Ascending aorta (tissue), 2 donors: ENCODE measurements around the gene ZBTB34. TPM values are rescaled to one million over a fixed set of nuclear protein-coding genes. Genes with fewer than 3 reads are reported as not detected.

Experiments used
- DNase-seq, 2 donors: peaks; one replicate each; pipeline ENCODE4 v3.0.0-alpha.2; 2019; ENCODE audit warnings: low spot score in 2 of 2
- H3K27ac ChIP-seq, 2 donors: fragments of 200-600 bp; sonication (generic); one replicate each; pipeline ENCODE4 v1.5.1; 2016 to 2017; ENCODE audit warnings: mild to moderate bottlenecking in 1 of 2
- H3K27me3 ChIP-seq: fragments of 200-600 bp; sonication (generic); one replicate; pipeline ENCODE4 v1.5.1; 2017
- H3K36me3 ChIP-seq, 2 donors: fragments of 200-600 bp; sonication (generic); one replicate each; pipeline ENCODE4 v1.5.1; 2016
- H3K4me1 ChIP-seq, 2 donors: fragments of 200-600 bp; sonication (generic); one replicate each; pipeline ENCODE4 v1.5.1; 2016 to 2017; ENCODE audit warnings: mild to moderate bottlenecking in 1 of 2
- H3K4me3 ChIP-seq, 2 donors: fragments of 200-600 bp; sonication (generic); one replicate each; pipeline ENCODE4 v1.5.1; 2016 to 2017; ENCODE audit warnings: mild to moderate bottlenecking in 1 of 2
- H3K9me3 ChIP-seq, 2 donors: fragments of 200-600 bp; sonication (generic); one replicate each; pipeline ENCODE4 v1.5.1; 2016
- intact Hi-C: fragments of 100-400 bp; cut with DNase I; formaldehyde crosslinking; loops from one replicate; pipeline ENCODE4 v1.15.1; 2023
- total RNA-seq: library from RNA; depleted of rRNA; stranded (reverse); fragments of >200 nt; gene quantifications from one replicate; pipeline ENCODE4 v1.1.0, GENCODE V29; 2016
- TF ChIP-seq, protein P1 (sequence below), 3 experiments: fragments of 200-600 bp in 2 of 3; fragments of 450-650 bp in 1 of 3; sonication (generic) in 2 of 3; IDR thresholded peaks; one replicate each; pipeline ENCODE4 v1.5.1; 2016 to 2019; ENCODE audit warnings: antibody characterized with exemption in 3 of 3, mild to moderate bottlenecking in 1 of 3, moderate library complexity in 1 of 3

The ZBTB34 gene
- total RNA-seq, 1 donor from 2014 or later = 8.9 TPM

DNA sequence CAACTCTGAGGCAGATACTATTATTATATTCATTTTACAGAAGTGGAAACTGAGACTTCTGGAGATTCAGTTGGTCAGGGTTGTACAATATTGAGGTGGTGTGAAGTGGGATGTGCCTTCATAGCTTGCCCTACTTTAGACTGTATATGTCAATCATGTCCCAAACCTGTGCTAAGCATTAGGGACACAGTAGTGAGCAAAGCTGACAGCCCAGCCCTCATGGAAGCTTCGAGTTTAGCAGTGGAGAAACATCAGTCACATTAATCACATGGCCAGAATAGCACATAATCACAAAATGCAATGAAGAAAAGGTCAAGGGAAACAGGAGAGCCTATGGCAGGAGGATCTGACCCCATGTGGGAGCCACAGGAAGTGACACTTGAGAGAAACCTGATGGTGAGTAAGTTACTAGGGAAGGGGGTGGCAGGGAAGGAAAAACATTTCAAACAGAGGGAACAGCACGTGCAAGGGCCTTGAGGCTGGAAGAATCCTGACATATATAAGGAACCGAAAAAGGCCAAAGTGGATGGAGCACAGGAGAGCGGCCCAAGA, 33.7 kb downstream of the ZBTB34 start:
- H3K36me3 ChIP-seq = no peaks in the 10 kb centered on the region
- TF ChIP-seq, protein P1, sequence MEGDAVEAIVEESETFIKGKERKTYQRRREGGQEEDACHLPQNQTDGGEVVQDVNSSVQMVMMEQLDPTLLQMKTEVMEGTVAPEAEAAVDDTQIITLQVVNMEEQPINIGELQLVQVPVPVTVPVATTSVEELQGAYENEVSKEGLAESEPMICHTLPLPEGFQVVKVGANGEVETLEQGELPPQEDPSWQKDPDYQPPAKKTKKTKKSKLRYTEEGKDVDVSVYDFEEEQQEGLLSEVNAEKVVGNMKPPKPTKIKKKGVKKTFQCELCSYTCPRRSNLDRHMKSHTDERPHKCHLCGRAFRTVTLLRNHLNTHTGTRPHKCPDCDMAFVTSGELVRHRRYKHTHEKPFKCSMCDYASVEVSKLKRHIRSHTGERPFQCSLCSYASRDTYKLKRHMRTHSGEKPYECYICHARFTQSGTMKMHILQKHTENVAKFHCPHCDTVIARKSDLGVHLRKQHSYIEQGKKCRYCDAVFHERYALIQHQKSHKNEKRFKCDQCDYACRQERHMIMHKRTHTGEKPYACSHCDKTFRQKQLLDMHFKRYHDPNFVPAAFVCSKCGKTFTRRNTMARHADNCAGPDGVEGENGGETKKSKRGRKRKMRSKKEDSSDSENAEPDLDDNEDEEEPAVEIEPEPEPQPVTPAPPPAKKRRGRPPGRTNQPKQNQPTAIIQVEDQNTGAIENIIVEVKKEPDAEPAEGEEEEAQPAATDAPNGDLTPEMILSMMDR (IDR thresholded peaks at IDR 0.05) = no peak
- H3K9me3 ChIP-seq = no peaks in the 10 kb centered on the region
- intact Hi-C loops = no loop called here
- no peaks in the 10 kb centered on the region for H3K4me1 ChIP-seq
- no peak overlapping the region for H3K4me3 ChIP-seq
- no peak overlapping the region for H3K27ac ChIP-seq
- DNase-seq = no peak
- no peaks in the 10 kb centered on the region for H3K27me3 ChIP-seq

DNA sequence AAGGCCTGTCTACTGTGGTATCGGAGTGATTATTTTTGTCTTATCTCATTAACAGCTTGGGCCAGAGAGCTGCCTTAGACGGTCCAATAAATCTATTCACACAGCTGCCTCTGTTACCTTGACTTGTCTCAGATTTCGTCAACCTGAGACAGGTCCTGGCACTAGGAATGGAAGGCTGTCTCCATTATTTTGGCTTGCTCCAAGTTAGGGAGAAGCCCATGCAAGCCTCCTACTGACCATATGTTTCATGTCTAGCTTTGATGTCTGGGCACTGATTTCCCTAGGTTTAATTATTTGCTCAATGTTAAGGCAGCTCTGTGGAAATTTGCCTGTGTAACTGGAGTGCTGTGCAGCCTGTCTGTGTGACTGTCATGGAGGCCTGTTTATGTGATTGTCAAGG, 41.8 kb downstream of the ZBTB34 start:
- intact Hi-C loops = no loop called here
- H3K36me3 ChIP-seq = no peaks in the 10 kb centered on the region
- no peak for DNase-seq
- no peaks in the 10 kb centered on the region for H3K27me3 ChIP-seq
- H3K27ac ChIP-seq = no peak overlapping the region
- no peak overlapping the region for H3K4me3 ChIP-seq
- no peaks in the 10 kb centered on the region for H3K9me3 ChIP-seq
- TF ChIP-seq, protein P1 (IDR thresholded peaks at IDR 0.05) = no peak
- no peaks in the 10 kb centered on the region for H3K4me1 ChIP-seq

DNA sequence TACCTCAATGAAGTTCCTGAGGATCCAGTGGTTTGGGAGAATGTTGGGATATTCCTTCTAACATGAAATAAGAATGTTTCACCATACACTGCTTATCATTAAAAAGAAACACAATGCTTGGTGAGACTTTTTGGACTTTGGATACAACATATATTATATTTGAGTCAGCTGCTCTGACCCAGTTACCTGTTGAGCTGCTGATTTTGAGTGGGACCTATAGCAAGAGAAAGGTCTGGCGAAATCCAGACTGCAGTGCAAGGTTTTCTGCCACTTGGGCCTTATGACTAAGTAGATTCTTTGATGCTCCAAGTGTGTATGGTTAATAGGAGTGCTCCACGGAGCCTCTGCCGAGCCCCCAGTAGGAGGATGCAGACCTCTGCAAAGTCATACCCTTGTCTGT, 44.1 kb downstream of the ZBTB34 start:
- no peaks in the 10 kb centered on the region for H3K27me3 ChIP-seq
- no peak overlapping the region for H3K27ac ChIP-seq
- TF ChIP-seq, protein P1 (IDR thresholded peaks at IDR 0.05) = no peak
- intact Hi-C loops = no loop called here
- no peaks in the 10 kb centered on the region for H3K9me3 ChIP-seq
- H3K4me3 ChIP-seq = no peak overlapping the region
- H3K36me3 ChIP-seq = no peaks in the 10 kb centered on the region
- no peaks in the 10 kb centered on the region for H3K4me1 ChIP-seq
- DNase-seq = no peak

DNA sequence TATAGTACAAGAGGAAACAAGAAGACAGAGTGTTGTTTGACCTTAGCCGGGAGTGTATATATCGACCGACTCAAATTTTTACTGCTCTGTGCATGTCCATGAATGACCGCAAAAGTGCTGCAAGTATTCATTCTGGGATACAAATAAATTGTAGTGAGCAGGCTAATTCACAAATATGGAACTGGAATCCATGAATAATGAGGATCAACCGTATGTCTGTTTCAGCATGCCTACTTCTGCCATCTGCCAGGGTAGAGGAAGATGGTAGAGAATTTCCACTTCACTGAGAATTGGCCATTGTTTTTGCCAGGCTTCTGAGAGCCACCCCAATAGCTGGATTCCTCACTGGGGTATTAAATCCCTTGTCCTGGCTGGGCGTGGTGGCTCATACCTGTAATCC, 45.7 kb downstream of the ZBTB34 start:
- Histone ChIP-seq H3K4me3 (no peak overlapping the region), H3K27me3 (no peaks in the 10 kb centered on the region), H3K27ac (no peak overlapping the region), H3K9me3 (no peaks in the 10 kb centered on the region), H3K36me3 (no peaks in the 10 kb centered on the region), H3K4me1 (no peaks in the 10 kb centered on the region)
- DNase-seq = no peak
- intact Hi-C loops = no loop called here
- TF ChIP-seq, protein P1 (IDR thresholded peaks at IDR 0.05) = no peak

DNA sequence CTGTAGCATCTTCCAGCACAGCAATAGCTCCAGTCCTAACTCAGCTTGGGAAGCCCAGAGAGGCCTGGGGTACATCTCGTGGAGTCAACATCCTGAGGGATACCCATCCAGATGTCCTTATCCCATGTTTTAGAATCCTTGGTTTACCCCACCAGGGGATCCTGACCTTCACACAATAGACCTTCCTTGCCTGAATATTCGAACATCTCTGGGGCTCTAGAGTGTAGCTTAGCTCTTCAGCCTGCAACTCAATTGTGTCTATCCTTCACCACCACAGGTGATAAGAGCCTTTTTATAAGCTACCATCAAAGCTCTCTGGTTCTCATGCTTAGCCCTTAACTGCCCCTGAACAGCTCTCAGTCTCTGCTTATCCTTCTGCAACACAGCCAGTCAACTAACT, 46.6 kb downstream of the ZBTB34 start:
- TF ChIP-seq, protein P1 (IDR thresholded peaks at IDR 0.05) = no peak
- Histone ChIP-seq H3K27ac (no peak overlapping the region), H3K4me1 (no peaks in the 10 kb centered on the region), H3K9me3 (no peaks in the 10 kb centered on the region), H3K27me3 (no peaks in the 10 kb centered on the region), H3K36me3 (no peaks in the 10 kb centered on the region), H3K4me3 (no peak overlapping the region)
- no peak for DNase-seq
- intact Hi-C loops = no loop called here
